Lung microvascular endothelial cell (primary cell): ENCODE results near the gene DFFA. TPM values are rescaled to one million over a fixed set of nuclear protein-coding genes. Genes with fewer than 3 reads are reported as not detected.
"Not testable (repeated sequence)": the region's sequence is repeated elsewhere in the genome, so short reads cannot be mapped to it uniquely, and the experiment has no call there.

Source experiments
- DNase-seq, 2 donors: peaks; one replicate each; pipeline versions ENCODE4 v3.0.0 to v3.0.0-alpha.2; 2010; ENCODE audit warnings: low read depth in 2 of 2
- total RNA-seq: library from RNA; depleted of rRNA; stranded (reverse); fragments of >200 nt; gene quantifications from 2 replicates; pipeline ENCODE4 v1.2.1, GENCODE V29; 2014

DFFA gene
- total RNA-seq, 1 donor from 2014 or later, result 35.7 TPM

GRCh38 chr1:10506046-10506676 lies 33.8 kb upstream of the DFFA start:
- DNase-seq, result not testable (repeated sequence)

- DNase-seq, result no peak
Measured at GRCh38 chr1:10504249-10504648, 31.9 kb upstream of the DFFA start.

- DNase-seq, result no peak
Measured at GRCh38 chr1:10502206-10502605, 29.9 kb upstream of the DFFA start.

GRCh38 chr1:10498231-10498630 lies 25.9 kb upstream of the DFFA start:
- no peak for DNase-seq

- no peak for DNase-seq
Measured at GRCh38 chr1:10497109-10497508, 24.8 kb upstream of the DFFA start.

- no peak for DNase-seq
Measured at GRCh38 chr1:10495952-10496351, 23.6 kb upstream of the DFFA start.

- DNase-seq, result no peak
Measured at GRCh38 chr1:10495475-10495817, 23.1 kb upstream of the DFFA start.

GRCh38 chr1:10494754-10495474 lies 22.6 kb upstream of the DFFA start:
- peak; percentile 69 to 72 for DNase-seq

- DNase-seq, result no peak
Measured at GRCh38 chr1:10494418-10494753, 22.1 kb upstream of the DFFA start.

GRCh38 chr1:10490286-10490970 lies 18.1 kb upstream of the DFFA start:
- DNase-seq, result no peak

GRCh38 chr1:10489291-10490055 lies 17.1 kb upstream of the DFFA start:
- DNase-seq, result no peak

- DNase-seq, result no peak
Measured at GRCh38 chr1:10484521-10484920, 12.2 kb upstream of the DFFA start.

GRCh38 chr1:10480614-10481013 lies 8.3 kb upstream of the DFFA start:
- DNase-seq, result no peak

- no peak for DNase-seq
Measured at GRCh38 chr1:10479296-10479695, 7.0 kb upstream of the DFFA start.

GRCh38 chr1:10475510-10475909 lies 3.2 kb upstream of the DFFA start:
- DNase-seq, result no peak

- DNase-seq, result peak; percentile 84 to 87
Measured at GRCh38 chr1:10474613-10475507, 2.5 kb upstream of the DFFA start, which contains the start of gene PEX14. PEX14 (plus strand) TSS chr1:10474950; CDS start chr1:10474967, 17 bp downstream.

- DNase-seq, result not testable (repeated sequence)
Measured at GRCh38 chr1:10474309-10474612, 1.9 kb upstream of the DFFA start.

- no peak for DNase-seq
Measured at GRCh38 chr1:10473145-10473765, 926 bp upstream of the DFFA start.

GRCh38 chr1:10471411-10472219 lies 714 bp downstream of the DFFA start:
- DNase-seq, result peak; percentile 37 to 48

GRCh38 chr1:10470043-10470442 lies 2.3 kb downstream of the DFFA start:
- no peak for DNase-seq
